Neutrophil (primary cell): ENCODE results near the gene CEPT1.

ENCODE experiments used
- H3K27ac ChIP-seq: fragments of 200-600 bp; sonication (generic); 2 replicates; pipeline ENCODE4 v1.5.1; 2016; ENCODE audit warnings: mild to moderate bottlenecking, moderate library complexity
- H3K27me3 ChIP-seq: fragments of 200-600 bp; sonication (generic); 2 replicates; pipeline ENCODE4 v1.6.0; 2016; ENCODE audit warnings: mild to moderate bottlenecking
- H3K36me3 ChIP-seq: fragments of 200-600 bp; sonication (generic); 2 replicates; pipeline ENCODE4 v1.5.1; 2017
- H3K4me1 ChIP-seq, 2 experiments: fragments of 200-600 bp in 1 of 2; sonication (generic) in 1 of 2; 1 replicate in 1 of 2; 2 replicates in 1 of 2; pipeline versions ENCODE4 v1.5.1 to v1.6.1; 2013 to 2016; ENCODE audit warnings: low read depth in 1 of 2, low read length in 1 of 2, mild to moderate bottlenecking in 1 of 2, moderate library complexity in 1 of 2; ENCODE audit not compliant: control insufficient read depth in 1 of 2, insufficient read depth in 1 of 2
- H3K4me3 ChIP-seq, 2 experiments: fragments of 200-600 bp in 1 of 2; sonication (generic) in 1 of 2; 1 replicate in 1 of 2; 2 replicates in 1 of 2; pipeline ENCODE4 v1.5.1; 2013 to 2016; ENCODE audit warnings: low read depth in 1 of 2, low read length in 1 of 2, mild to moderate bottlenecking in 1 of 2, moderate library complexity in 1 of 2
- H3K9me3 ChIP-seq: fragments of 200-600 bp; sonication (generic); 2 replicates; pipeline ENCODE4 v1.5.1; 2016
- TF ChIP-seq, protein P1 (sequence below): fragments of 200-600 bp; sonication (generic); IDR thresholded peaks from 2 replicates; pipeline ENCODE4 v1.5.1; 2016; ENCODE audit warnings: antibody characterized with exemption

The CEPT1 gene

GRCh38 chr1:111176678-111177077 is 36.7 kb downstream of the CEPT1 start:
- Histone ChIP-seq H3K4me1 (no peaks in the 10 kb centered on the region), H3K4me3 (no peak overlapping the region), H3K27me3 (no peaks in the 10 kb centered on the region), H3K27ac (no peak overlapping the region), H3K36me3 (peaks cover 54% of the 10 kb centered on the region), H3K9me3 (no peaks in the 10 kb centered on the region)
- TF ChIP-seq, protein P1, sequence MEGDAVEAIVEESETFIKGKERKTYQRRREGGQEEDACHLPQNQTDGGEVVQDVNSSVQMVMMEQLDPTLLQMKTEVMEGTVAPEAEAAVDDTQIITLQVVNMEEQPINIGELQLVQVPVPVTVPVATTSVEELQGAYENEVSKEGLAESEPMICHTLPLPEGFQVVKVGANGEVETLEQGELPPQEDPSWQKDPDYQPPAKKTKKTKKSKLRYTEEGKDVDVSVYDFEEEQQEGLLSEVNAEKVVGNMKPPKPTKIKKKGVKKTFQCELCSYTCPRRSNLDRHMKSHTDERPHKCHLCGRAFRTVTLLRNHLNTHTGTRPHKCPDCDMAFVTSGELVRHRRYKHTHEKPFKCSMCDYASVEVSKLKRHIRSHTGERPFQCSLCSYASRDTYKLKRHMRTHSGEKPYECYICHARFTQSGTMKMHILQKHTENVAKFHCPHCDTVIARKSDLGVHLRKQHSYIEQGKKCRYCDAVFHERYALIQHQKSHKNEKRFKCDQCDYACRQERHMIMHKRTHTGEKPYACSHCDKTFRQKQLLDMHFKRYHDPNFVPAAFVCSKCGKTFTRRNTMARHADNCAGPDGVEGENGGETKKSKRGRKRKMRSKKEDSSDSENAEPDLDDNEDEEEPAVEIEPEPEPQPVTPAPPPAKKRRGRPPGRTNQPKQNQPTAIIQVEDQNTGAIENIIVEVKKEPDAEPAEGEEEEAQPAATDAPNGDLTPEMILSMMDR, result no peak

DNA sequence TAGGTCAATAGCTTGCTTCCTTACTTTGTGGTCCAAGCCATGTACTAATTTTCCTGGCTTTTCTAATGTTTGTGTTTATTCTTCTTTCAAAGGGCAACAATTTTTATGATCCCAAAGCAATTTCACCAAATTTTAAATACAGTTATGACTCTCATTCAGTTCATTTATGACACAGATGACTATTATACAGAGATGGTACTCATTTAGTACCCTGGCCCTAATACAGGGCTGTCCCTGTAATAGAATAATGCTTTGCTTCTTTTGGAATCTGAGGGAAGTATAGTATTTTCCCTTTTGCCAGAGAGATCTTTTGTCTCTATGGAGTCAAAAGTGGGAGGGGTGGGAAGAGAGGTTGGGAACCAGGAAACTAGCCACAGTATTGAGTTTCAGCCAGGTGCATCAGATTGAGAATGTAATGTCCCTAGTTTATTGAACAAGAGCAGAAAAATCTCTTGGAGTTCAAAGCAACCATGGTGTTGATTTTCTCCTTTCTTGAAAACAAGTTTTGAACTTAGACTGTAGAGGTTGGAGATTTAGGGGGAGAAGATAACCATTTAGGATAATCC is 40.0 kb downstream of the CEPT1 start:
- TF ChIP-seq, protein P1, result no peak
- Histone ChIP-seq H3K4me3 (no peak overlapping the region), H3K27me3 (no peaks in the 10 kb centered on the region), H3K27ac (no peak overlapping the region), H3K36me3 (peaks cover 40% of the 10 kb centered on the region), H3K4me1 (peaks cover 12 to 15% of the 10 kb centered on the region in 2 experiments), H3K9me3 (no peaks in the 10 kb centered on the region)

GRCh38 chr1:111182052-111182451 is 42.0 kb downstream of the CEPT1 start:
- TF ChIP-seq, protein P1, result no peak
- Histone ChIP-seq H3K27me3 (no peaks in the 10 kb centered on the region), H3K9me3 (no peaks in the 10 kb centered on the region), H3K4me1 (peaks cover 29 to 30% of the 10 kb centered on the region in 2 experiments), H3K36me3 (peaks cover 44% of the 10 kb centered on the region), H3K27ac (no peak overlapping the region), H3K4me3 (no peak overlapping the region)

GRCh38 chr1:111183308-111184069 is 43.5 kb downstream of the CEPT1 start:
- H3K4me1 ChIP-seq, result peaks cover 29 to 30% of the 10 kb centered on the region in 2 experiments
- no peaks in the 10 kb centered on the region for H3K9me3 ChIP-seq
- no peaks in the 10 kb centered on the region for H3K27me3 ChIP-seq
- peak overlapping the region; percentile 77 for H3K27ac ChIP-seq
- peaks cover 53% of the 10 kb centered on the region for H3K36me3 ChIP-seq
- H3K4me3 ChIP-seq, result no peak overlapping the region
- TF ChIP-seq, protein P1, result no peak

- H3K4me1 ChIP-seq, result peaks cover 29 to 37% of the 10 kb centered on the region in 2 experiments
- H3K9me3 ChIP-seq, result no peaks in the 10 kb centered on the region
- H3K36me3 ChIP-seq, result peaks cover 60% of the 10 kb centered on the region
- H3K27ac ChIP-seq, result peak overlapping the region; percentile 77
- H3K27me3 ChIP-seq, result no peaks in the 10 kb centered on the region
- TF ChIP-seq, protein P1, result no peak
- no peak overlapping the region for H3K4me3 ChIP-seq
Measured at GRCh38 chr1:111184663-111185062, 44.6 kb downstream of the CEPT1 start.
